IMR-90 (cell line): ENCODE measurements around the gene ARAP3. TPM values are rescaled to one million over a fixed set of nuclear protein-coding genes. Genes with fewer than 3 reads are reported as not detected.

ENCODE experiments used
- ATAC-seq: fragments of 200-7000 bp; cut with Tn5 transposase; 2 replicates; pipeline ENCODE4 v1.9.1; 2020; ENCODE audit warnings: low read depth, mild to moderate bottlenecking, moderate library complexity
- BruUV-seq: library from RNA; stranded (reverse); fragments of 400-500 nt; replicated peaks from 2 replicates; lab custom pipeline; 2021; lab: Mats Ljungman, UMichigan
- CTCF ChIA-PET: fragments of 300-600 bp; formaldehyde crosslinking; extraction: SDS; loops from one replicate; lab custom pipeline; 2021; ENCODE audit warnings: antibody characterized with exemption; lab: Yijun Ruan, JAX
- POLR2A ChIA-PET: fragments of 300-600 bp; sonication (Branson Sonifier 250); formaldehyde crosslinking; loops from one replicate; lab custom pipeline; 2022; ENCODE audit warnings: antibody characterized with exemption; ENCODE audit not compliant: unreplicated experiment; lab: Charles Lee
- DNase-seq: peaks from one replicate; pipeline ENCODE4 v3.0.0; 2013
- H2AFZ ChIP-seq: replicated peaks from 2 replicates; pipeline ENCODE3; 2013; ENCODE audit warnings: low read length, mild to moderate bottlenecking; ENCODE audit not compliant: poor library complexity
- H2AK5ac ChIP-seq: 2 replicates; pipeline ENCODE4 v1.6.1; 2013; ENCODE audit warnings: low read depth, low read length, inconsistent platforms
- H2AK9ac ChIP-seq: replicated peaks from 2 replicates; pipeline ENCODE3; 2013; ENCODE audit warnings: mild to moderate bottlenecking, low read depth, low read length, moderate library complexity; ENCODE audit not compliant: poor library complexity
- H2BK120ac ChIP-seq: 2 replicates; pipeline ENCODE4 v1.6.1; 2013; ENCODE audit warnings: low read depth, low read length, inconsistent platforms
- H2BK15ac ChIP-seq: 3 replicates; pipeline ENCODE4 v1.6.1; 2013; ENCODE audit warnings: low read depth, low read length, inconsistent platforms
- H2BK20ac ChIP-seq: 2 replicates; pipeline ENCODE4 v1.6.1; 2013; ENCODE audit warnings: low read depth, mild to moderate bottlenecking, inconsistent platforms, low read length, moderate library complexity
- H2BK5ac ChIP-seq: 2 replicates; pipeline ENCODE4 v1.6.1; 2013; ENCODE audit warnings: mild to moderate bottlenecking, low read depth, low read length, inconsistent platforms; ENCODE audit not compliant: poor library complexity, severe bottlenecking
- H3K14ac ChIP-seq: replicated peaks from 2 replicates; pipeline ENCODE4 v1.6.1; 2013; ENCODE audit warnings: low read depth, low read length, inconsistent platforms
- H3K18ac ChIP-seq: 2 replicates; pipeline ENCODE4 v1.6.1; 2013; ENCODE audit warnings: low read depth, low read length, control low read depth
- H3K23ac ChIP-seq: 2 replicates; pipeline ENCODE4 v1.6.1; 2013; ENCODE audit warnings: low read depth, low read length, inconsistent platforms
- H3K27ac ChIP-seq: 2 replicates; pipeline ENCODE4 v1.5.1; 2013; ENCODE audit warnings: mild to moderate bottlenecking, control low read depth, low read length; ENCODE audit not compliant: insufficient read depth
- H3K27me3 ChIP-seq: 2 replicates; pipeline ENCODE4 v1.6.1; 2013; ENCODE audit warnings: low read length; ENCODE audit not compliant: control insufficient read depth, insufficient read depth
- H3K36me3 ChIP-seq: 2 replicates; pipeline ENCODE4 v1.6.1; 2013; ENCODE audit warnings: low read length, mixed read lengths; ENCODE audit not compliant: control insufficient read depth, insufficient read depth
- H3K4ac ChIP-seq: 2 replicates; pipeline ENCODE4 v1.6.1; 2013; ENCODE audit warnings: low read depth, low read length, inconsistent platforms
- H3K4me1 ChIP-seq: 2 replicates; pipeline ENCODE4 v1.6.1; 2013; ENCODE audit warnings: low read length, mixed read lengths; ENCODE audit not compliant: control insufficient read depth, insufficient read depth
- H3K4me2 ChIP-seq: 2 replicates; pipeline ENCODE4 v1.6.1; 2013; ENCODE audit warnings: low read depth, mild to moderate bottlenecking, control low read depth, low read length, moderate library complexity
- H3K4me3 ChIP-seq: 2 replicates; pipeline ENCODE4 v1.5.1; 2013; ENCODE audit warnings: low read depth, mild to moderate bottlenecking, control low read depth, low read length, moderate library complexity; ENCODE audit not compliant: insufficient read depth
- H3K56ac ChIP-seq: 2 replicates; pipeline ENCODE4 v1.6.1; 2013; ENCODE audit warnings: low read length, inconsistent platforms; ENCODE audit not compliant: insufficient read depth; ENCODE audit errors: extremely low read depth
- H3K79me1 ChIP-seq, 2 experiments: 2 replicates each; pipeline ENCODE4 v1.6.1; 2013; ENCODE audit warnings: low read length in 2 of 2, inconsistent platforms in 1 of 2, low read depth in 1 of 2
- H3K9ac ChIP-seq: 2 replicates; pipeline ENCODE4 v1.6.1; 2013; ENCODE audit warnings: low read depth, low read length, control low read depth
- H3K9me1 ChIP-seq: 2 replicates; pipeline ENCODE4 v1.6.1; 2013; ENCODE audit warnings: low read length, inconsistent platforms; ENCODE audit not compliant: insufficient read depth
- H3K9me3 ChIP-seq: 2 replicates; pipeline ENCODE4 v1.6.1; 2013; ENCODE audit warnings: low read length; ENCODE audit not compliant: control insufficient read depth, insufficient read depth
- H4K20me1 ChIP-seq: 2 replicates; pipeline ENCODE4 v1.6.1; 2013; ENCODE audit warnings: low read length, inconsistent platforms; ENCODE audit not compliant: insufficient read depth
- H4K5ac ChIP-seq: 2 replicates; pipeline ENCODE4 v1.6.1; 2013; ENCODE audit warnings: mild to moderate bottlenecking, low read depth, low read length, control low read depth
- H4K8ac ChIP-seq, 2 experiments: 2 replicates each; pipeline ENCODE4 v1.6.1; 2013; ENCODE audit warnings: low read depth in 2 of 2, low read length in 2 of 2, control low read depth in 1 of 2, inconsistent platforms in 1 of 2
- H4K91ac ChIP-seq: 2 replicates; pipeline ENCODE4 v1.6.1; 2013; ENCODE audit warnings: low read depth, low read length, inconsistent platforms; ENCODE audit not compliant: insufficient read depth
- BHLHE40 ChIP-seq: fragments of 150-350 bp; IDR thresholded peaks from 2 replicates; pipeline ENCODE4 v1.6.1; 2016; ENCODE audit warnings: mild to moderate bottlenecking, low read depth, low read length
- CEBPB ChIP-seq: IDR thresholded peaks from 2 replicates; pipeline ENCODE4 v1.6.1; 2012; ENCODE audit warnings: low read depth, low read length, improper control_type of control experiment
- CHD1 ChIP-seq: IDR thresholded peaks from 2 replicates; pipeline ENCODE4 v1.6.1; 2012; ENCODE audit warnings: low read depth, low read length, improper control_type of control experiment
- ELK1 ChIP-seq: fragments of 150-350 bp; IDR thresholded peaks from 2 replicates; pipeline ENCODE4 v1.6.1; 2016; ENCODE audit warnings: low read depth, mild to moderate bottlenecking, low read length, moderate library complexity, borderline replicate concordance
- FOS ChIP-seq: fragments of 150-350 bp; IDR thresholded peaks from 2 replicates; pipeline ENCODE4 v1.6.1; 2016; ENCODE audit warnings: low read depth, low read length
- MAFK ChIP-seq: IDR thresholded peaks from 2 replicates; pipeline ENCODE4 v1.6.1; 2012; ENCODE audit warnings: low read depth, low read length, improper control_type of control experiment
- MAZ ChIP-seq: IDR thresholded peaks from 2 replicates; pipeline ENCODE4 v1.6.1; 2012; ENCODE audit warnings: low read depth, mild to moderate bottlenecking, low read length, improper control_type of control experiment, moderate library complexity, borderline replicate concordance
- NFE2L2 ChIP-seq: fragments of 150-350 bp; IDR thresholded peaks from 2 replicates; pipeline ENCODE4 v1.6.1; 2016; ENCODE audit warnings: low read depth, mild to moderate bottlenecking, low read length
- POLR2A ChIP-seq: IDR thresholded peaks from 2 replicates; pipeline ENCODE4 v1.6.1; 2012; ENCODE audit warnings: mild to moderate bottlenecking, low read depth, low read length
- RAD21 ChIP-seq: IDR thresholded peaks from 2 replicates; pipeline ENCODE4 v1.6.1; 2012; ENCODE audit warnings: low read length, improper control_type of control experiment
- RCOR1 ChIP-seq: IDR thresholded peaks from 2 replicates; pipeline ENCODE4 v1.6.1; 2012; ENCODE audit warnings: mild to moderate bottlenecking, low read length, improper control_type of control experiment; ENCODE audit not compliant: insufficient replicate concordance
- RFX5 ChIP-seq: IDR thresholded peaks from 2 replicates; pipeline ENCODE4 v1.8.0; 2012; ENCODE audit warnings: low read depth, mild to moderate bottlenecking, low read length, moderate library complexity
- USF2 ChIP-seq: fragments of 150-350 bp; IDR thresholded peaks from 2 replicates; pipeline ENCODE4 v1.6.1; 2017; ENCODE audit warnings: mild to moderate bottlenecking, antibody characterized with exemption, low read length, low read depth
- WGBS, 2 experiments: methylation state at CpG; one replicate each; pipeline versions ENCODE4 v1.1.5 to v1.1.7; 2013; ENCODE audit warnings: missing lambda C conversion rate in 2 of 2; ENCODE audit not compliant: insufficient read length in 1 of 2; ENCODE audit errors: extremely low coverage in 2 of 2; 5-methylcytosine and 5-hydroxymethylcytosine counted together
- dilution Hi-C: fragments of 300-500 bp; cut with HindIII; formaldehyde crosslinking; loops from one replicate; pipeline ENCODE4 v1.14.3; 2018; ENCODE audit warnings: low sequenced_read_pairs; ENCODE audit not compliant: unreplicated experiment
- in situ Hi-C: fragments of 300-500 bp; cut with MboI; formaldehyde crosslinking; loops from 3 replicates; pipeline ENCODE4 v1.14.3; 2019; ENCODE audit warnings: low sequenced_read_pairs, inconsistent platforms, mixed read lengths
- intact Hi-C: fragments of 100-400 bp; cut with micrococcal nuclease; formaldehyde crosslinking; loops from 2 replicates; pipeline ENCODE4 v1.10.0; 2022
- polyA plus RNA-seq, 3 experiments: library from polyadenylated mRNA; depleted of rRNA; stranded (reverse); fragments of >200 nt; gene quantifications; 2 replicates each; pipeline ENCODE4 v1.2.3, GENCODE V29; 2012; ENCODE audit warnings: low replicate concordance in 1 of 3
- total RNA-seq: library from RNA; depleted of rRNA; stranded (reverse); fragments of >200 nt; gene quantifications from 2 replicates; pipeline ENCODE4 v1.2.3, GENCODE V29; 2012

The ARAP3 gene
- total and polyA plus RNA-seq, 2 of the 4 experiments (the other 2 are of a cell fraction): 2.2 to 6.9 TPM

GRCh38 chr5:141674747-141675146 lies 7.3 kb downstream of the ARAP3 start:
- ATAC-seq: no peak
- TF ChIP-seq MAFK (no peak), CHD1 (no peak), NFE2L2 (no peak), RCOR1 (no peak), MAZ (no peak), BHLHE40 (no peak), CEBPB (no peak), USF2 (no peak), RFX5 (no peak), RAD21 (no peak), POLR2A (no peak), FOS (no peak), ELK1 (no peak)
- H3K18ac ChIP-seq: no peak overlapping the region
- H3K9me1 ChIP-seq: peaks cover 3% of the 10 kb centered on the region; the same call in 1 of the 2 replicates
- H3K4me2 ChIP-seq: no peak overlapping the region
- H3K4me1 ChIP-seq: no peaks in the 10 kb centered on the region
- ChIA-PET CTCF (no interaction called here), POLR2A (no interaction called here)
- H2BK20ac ChIP-seq: no peak overlapping the region
- H2AK5ac ChIP-seq: no peak overlapping the region
- no peak overlapping the region for H2AFZ ChIP-seq
- no peak overlapping the region for H3K14ac ChIP-seq
- H2BK15ac ChIP-seq: no peak overlapping the region
- no peak overlapping the region for H3K23ac ChIP-seq
- H3K27ac ChIP-seq: no peak overlapping the region
- no peak overlapping the region for H2BK5ac ChIP-seq
- peaks cover 3 to 7% of the 10 kb centered on the region in 2 experiments for H3K79me1 ChIP-seq
- peaks cover 18% of the 10 kb centered on the region for H3K36me3 ChIP-seq
- no peak overlapping the region for H4K91ac ChIP-seq
- H2AK9ac ChIP-seq: no peak overlapping the region
- intact Hi-C loops (no loop called here), in situ Hi-C loops (loop anchor here (25.0 kb wide), 1 partner anchor 438 kb away; the partner anchor contains the start of gene NDFIP1), dilution Hi-C loops (no loop called here)
- no peak overlapping the region for H3K4me3 ChIP-seq
- H4K5ac ChIP-seq: no peak overlapping the region
- BruUV-seq: no TSS peak
- H4K20me1 ChIP-seq: no peaks in the 10 kb centered on the region
- no peak for DNase-seq
- H3K4ac ChIP-seq: no peak overlapping the region
- no peak overlapping the region for H2BK120ac ChIP-seq
- H3K9ac ChIP-seq: no peak overlapping the region
- no peaks in the 10 kb centered on the region for H3K9me3 ChIP-seq
- 59% methylated on average over 5 of the region's 5 CpGs; no CpG with 5 or more reads in 1 of the 2 experiments for WGBS, 2 experiments
- no peak overlapping the region for H4K8ac ChIP-seq
- no peak overlapping the region for H3K56ac ChIP-seq
- no peaks in the 10 kb centered on the region for H3K27me3 ChIP-seq
